ENCODE results near the gene PDGFRA.

PDGFRA gene

GRCh38 chr4:54228961-54229501 lies at the start of gene PDGFRA:
Gene PDGFRA (plus strand): TSS chr4:54229293. CDS start chr4:54258769, 29,476 bp downstream.
- in situ Hi-C loops (cut with MboI; ENCODE audit: low pct_unique_long_range_greater_than_20kb, low sequenced_read_pairs), result loop anchor here (10.0 to 25.0 kb wide), 2 partner anchors 314 to 1217 kb away; no protein-coding TSS in a partner anchor
- no peak for DNase-seq

GRCh38 chr4:54184581-54184980 lies 44.5 kb upstream of the PDGFRA start:
- in situ Hi-C loops (cut with MboI; ENCODE audit: low pct_unique_long_range_greater_than_20kb, low sequenced_read_pairs), result no loop called here
- no peak for DNase-seq

GRCh38 chr4:54185044-54185780 lies 43.9 kb upstream of the PDGFRA start:
- in situ Hi-C loops (cut with MboI; ENCODE audit: low pct_unique_long_range_greater_than_20kb, low sequenced_read_pairs), result no loop called here
- DNase-seq, result no peak

- in situ Hi-C loops (cut with MboI; ENCODE audit: low pct_unique_long_range_greater_than_20kb, low sequenced_read_pairs), result no loop called here
- DNase-seq, result no peak
Observed at GRCh38 chr4:54185866-54186265, 43.2 kb upstream of the PDGFRA start.

- no peak for DNase-seq
- in situ Hi-C loops (cut with MboI; ENCODE audit: low pct_unique_long_range_greater_than_20kb, low sequenced_read_pairs), result no loop called here
Observed at GRCh38 chr4:54186371-54186770, 42.7 kb upstream of the PDGFRA start.

GRCh38 chr4:54187148-54187547 lies 41.9 kb upstream of the PDGFRA start:
- DNase-seq, result no peak
- in situ Hi-C loops (cut with MboI; ENCODE audit: low pct_unique_long_range_greater_than_20kb, low sequenced_read_pairs), result no loop called here

GRCh38 chr4:54189140-54189539 lies 40.0 kb upstream of the PDGFRA start:
- DNase-seq, result no peak
- in situ Hi-C loops (cut with MboI; ENCODE audit: low pct_unique_long_range_greater_than_20kb, low sequenced_read_pairs), result no loop called here

- in situ Hi-C loops (cut with MboI; ENCODE audit: low pct_unique_long_range_greater_than_20kb, low sequenced_read_pairs), result no loop called here
- no peak for DNase-seq
Observed at GRCh38 chr4:54192811-54193210, 36.3 kb upstream of the PDGFRA start.

- DNase-seq, result no peak
- in situ Hi-C loops (cut with MboI; ENCODE audit: low pct_unique_long_range_greater_than_20kb, low sequenced_read_pairs), result no loop called here
Observed at GRCh38 chr4:54197926-54198325, 31.2 kb upstream of the PDGFRA start.

GRCh38 chr4:54199919-54200318 lies 29.2 kb upstream of the PDGFRA start:
- no peak for DNase-seq

GRCh38 chr4:54209617-54210016 lies 19.5 kb upstream of the PDGFRA start:
- in situ Hi-C loops (cut with MboI; ENCODE audit: low pct_unique_long_range_greater_than_20kb, low sequenced_read_pairs), result no loop called here

More at GRCh38 chr4:54199919-54200318, 29.2 kb upstream of the PDGFRA start:
- in situ Hi-C loops (cut with MboI; ENCODE audit: low pct_unique_long_range_greater_than_20kb, low sequenced_read_pairs), result no loop called here

GRCh38 chr4:54213001-54213400 lies 16.1 kb upstream of the PDGFRA start:
- in situ Hi-C loops (cut with MboI; ENCODE audit: low pct_unique_long_range_greater_than_20kb, low sequenced_read_pairs), result no loop called here
- DNase-seq, result no peak

More at GRCh38 chr4:54209617-54210016, 19.5 kb upstream of the PDGFRA start:
- DNase-seq, result no peak

GRCh38 chr4:54213761-54214160 lies 15.3 kb upstream of the PDGFRA start:
- in situ Hi-C loops (cut with MboI; ENCODE audit: low pct_unique_long_range_greater_than_20kb, low sequenced_read_pairs), result no loop called here
- no peak for DNase-seq

GRCh38 chr4:54215379-54216077 lies 13.6 kb upstream of the PDGFRA start:
- no peak for DNase-seq
- in situ Hi-C loops (cut with MboI; ENCODE audit: low pct_unique_long_range_greater_than_20kb, low sequenced_read_pairs), result no loop called here

- in situ Hi-C loops (cut with MboI; ENCODE audit: low pct_unique_long_range_greater_than_20kb, low sequenced_read_pairs), result no loop called here
- DNase-seq, result peak; percentile 85
Observed at GRCh38 chr4:54217642-54218495, 11.2 kb upstream of the PDGFRA start.

GRCh38 chr4:54218736-54219135 lies 10.4 kb upstream of the PDGFRA start:
- in situ Hi-C loops (cut with MboI; ENCODE audit: low pct_unique_long_range_greater_than_20kb, low sequenced_read_pairs), result no loop called here
- no peak for DNase-seq

GRCh38 chr4:54224996-54225597 lies 4.0 kb upstream of the PDGFRA start:
- in situ Hi-C loops (cut with MboI; ENCODE audit: low pct_unique_long_range_greater_than_20kb, low sequenced_read_pairs), result loop anchor here (10.0 to 25.0 kb wide), 2 partner anchors 310 to 1213 kb away; no protein-coding TSS in a partner anchor
- no peak for DNase-seq

- in situ Hi-C loops (cut with MboI; ENCODE audit: low pct_unique_long_range_greater_than_20kb, low sequenced_read_pairs), result loop anchor here (10.0 to 25.0 kb wide), 2 partner anchors 311 to 1214 kb away; no protein-coding TSS in a partner anchor
- DNase-seq, result no peak
Observed at GRCh38 chr4:54225598-54226403, 3.3 kb upstream of the PDGFRA start.
